Neural progenitor cell (in vitro differentiated cells): ENCODE measurements around the gene SPHK1. TPM values are rescaled to one million over a fixed set of nuclear protein-coding genes. Genes with fewer than 3 reads are reported as not detected.
A peak's percentile ranks its signal among the peaks of the same experiment; 100 is the strongest.

ENCODE experiments used
- DNase-seq: peaks from one replicate; pipeline ENCODE4 v3.0.0-alpha.2; 2016; ENCODE audit warnings: low spot score
- H2AFZ ChIP-seq: fragments of 200-600 bp; sonication (generic); replicated peaks from 2 replicates; pipeline ENCODE4 v1.6.1; 2016; ENCODE audit warnings: antibody characterized with exemption
- H3F3A ChIP-seq: fragments of 200-600 bp; sonication (generic); 2 replicates; pipeline ENCODE4 v1.6.1; 2016; ENCODE audit warnings: antibody characterized with exemption, low read depth
- H3K27ac ChIP-seq: fragments of 200-600 bp; sonication (generic); 2 replicates; pipeline ENCODE4 v1.5.1; 2016; ENCODE audit warnings: mild to moderate bottlenecking
- H3K27me3 ChIP-seq: fragments of 200-600 bp; sonication (generic); 2 replicates; pipeline ENCODE4 v1.6.1; 2016; ENCODE audit warnings: mild to moderate bottlenecking, moderate library complexity
- H3K36me3 ChIP-seq: fragments of 200-600 bp; sonication (generic); 2 replicates; pipeline ENCODE4 v1.5.1; 2016
- H3K4me1 ChIP-seq: fragments of 200-600 bp; sonication (generic); 2 replicates; pipeline ENCODE4 v1.6.1; 2016; ENCODE audit warnings: mixed run types
- H3K4me2 ChIP-seq: fragments of 200-600 bp; sonication (generic); 2 replicates; pipeline ENCODE4 v1.6.1; 2016
- H3K4me3 ChIP-seq: fragments of 200-600 bp; sonication (generic); 2 replicates; pipeline ENCODE4 v1.5.1; 2016
- H3K79me2 ChIP-seq: fragments of 200-600 bp; sonication (generic); 2 replicates; pipeline ENCODE4 v1.6.1; 2016; ENCODE audit warnings: low read depth
- H3K9ac ChIP-seq: fragments of 200-600 bp; sonication (generic); 2 replicates; pipeline ENCODE4 v1.6.1; 2016
- H3K9me3 ChIP-seq: fragments of 200-600 bp; sonication (generic); 2 replicates; pipeline ENCODE4 v1.5.1; 2016; ENCODE audit warnings: low read depth
- H4K20me1 ChIP-seq: fragments of 200-600 bp; sonication (generic); 2 replicates; pipeline ENCODE4 v1.6.1; 2016; ENCODE audit warnings: low read depth
- H3K27ac Mint-ChIP-seq: 3 replicates; pipeline ENCODE4 v1.8.0; 2021; ENCODE audit warnings: mixed read lengths
- H3K27me3 Mint-ChIP-seq: 2 replicates; pipeline ENCODE4 v1.8.0; 2022; ENCODE audit warnings: low read depth, mild to moderate bottlenecking, inconsistent platforms, moderate library complexity, mixed read lengths; ENCODE audit not compliant: insufficient read depth
- H3K36me3 Mint-ChIP-seq: 3 replicates; pipeline ENCODE4 v1.8.0; 2021; ENCODE audit warnings: mixed read lengths
- H3K4me1 Mint-ChIP-seq: 3 replicates; pipeline ENCODE4 v1.8.0; 2021; ENCODE audit warnings: mixed read lengths
- H3K4me3 Mint-ChIP-seq: 3 replicates; pipeline ENCODE4 v1.8.0; 2021; ENCODE audit warnings: mild to moderate bottlenecking, moderate library complexity, mixed read lengths
- H3K9me3 Mint-ChIP-seq: 3 replicates; pipeline ENCODE4 v1.8.0; 2020; ENCODE audit warnings: mixed read lengths
- EZH2 ChIP-seq: fragments of 200-600 bp; sonication (generic); IDR thresholded peaks from 2 replicates; pipeline ENCODE4 v1.6.1; 2017; ENCODE audit warnings: antibody characterized with exemption, mild to moderate bottlenecking, moderate library complexity
- EZH2phosphoT487 ChIP-seq: fragments of 200-600 bp; sonication (generic); IDR thresholded peaks from 2 replicates; pipeline ENCODE4 v1.6.1; 2017; ENCODE audit warnings: antibody characterized with exemption
- total RNA-seq: library from RNA; depleted of rRNA; stranded (reverse); fragments of >200 nt; gene quantifications from 2 replicates; pipeline ENCODE4 v1.2.3, GENCODE V29; 2015; ENCODE audit warnings: low replicate concordance
- TF ChIP-seq, protein P1 (sequence below): fragments of 200-600 bp; sonication (generic); IDR thresholded peaks from 2 replicates; pipeline ENCODE4 v1.5.1; 2017; ENCODE audit warnings: antibody characterized with exemption, mild to moderate bottlenecking

The SPHK1 gene
- 1.3 and 1.9 TPM in 2 replicates for total RNA-seq

- peak; percentile 90 for DNase-seq
- H3K4me3 Mint-ChIP-seq, result peak within 1 kb of the TSS; percentile 99
- Histone ChIP-seq H4K20me1 (peaks cover 7% of the 10 kb centered on the region), H3K4me2 (peak within 1 kb of the TSS; percentile 82), H2AFZ (peak within 1 kb of the TSS; percentile 81), H3K27me3 (peaks cover 49% of the 10 kb centered on the region), H3K4me3 (peak within 1 kb of the TSS; percentile 67), H3K36me3 (no peaks in the 10 kb centered on the region), H3K79me2 (no peaks in the 10 kb centered on the region), H3K9ac (no peak within 1 kb of the TSS), H3K4me1 (peaks cover 22% of the 10 kb centered on the region), H3F3A (peaks cover 52% of the 10 kb centered on the region), H3K9me3 (no peaks in the 10 kb centered on the region), H3K27ac (no peak within 1 kb of the TSS)
- H3K4me1 Mint-ChIP-seq, result peaks cover 40% of the 10 kb centered on the region
- H3K27me3 Mint-ChIP-seq, result peaks cover 13% of the 10 kb centered on the region
- H3K27ac Mint-ChIP-seq, result peak within 1 kb of the TSS; percentile 97
- no peaks in the 10 kb centered on the region for H3K9me3 Mint-ChIP-seq
- TF ChIP-seq, protein P1, sequence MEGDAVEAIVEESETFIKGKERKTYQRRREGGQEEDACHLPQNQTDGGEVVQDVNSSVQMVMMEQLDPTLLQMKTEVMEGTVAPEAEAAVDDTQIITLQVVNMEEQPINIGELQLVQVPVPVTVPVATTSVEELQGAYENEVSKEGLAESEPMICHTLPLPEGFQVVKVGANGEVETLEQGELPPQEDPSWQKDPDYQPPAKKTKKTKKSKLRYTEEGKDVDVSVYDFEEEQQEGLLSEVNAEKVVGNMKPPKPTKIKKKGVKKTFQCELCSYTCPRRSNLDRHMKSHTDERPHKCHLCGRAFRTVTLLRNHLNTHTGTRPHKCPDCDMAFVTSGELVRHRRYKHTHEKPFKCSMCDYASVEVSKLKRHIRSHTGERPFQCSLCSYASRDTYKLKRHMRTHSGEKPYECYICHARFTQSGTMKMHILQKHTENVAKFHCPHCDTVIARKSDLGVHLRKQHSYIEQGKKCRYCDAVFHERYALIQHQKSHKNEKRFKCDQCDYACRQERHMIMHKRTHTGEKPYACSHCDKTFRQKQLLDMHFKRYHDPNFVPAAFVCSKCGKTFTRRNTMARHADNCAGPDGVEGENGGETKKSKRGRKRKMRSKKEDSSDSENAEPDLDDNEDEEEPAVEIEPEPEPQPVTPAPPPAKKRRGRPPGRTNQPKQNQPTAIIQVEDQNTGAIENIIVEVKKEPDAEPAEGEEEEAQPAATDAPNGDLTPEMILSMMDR, result no peak
- H3K36me3 Mint-ChIP-seq, result peaks cover 7% of the 10 kb centered on the region
Measured at GRCh38 chr17:76384222-76384986, at the start of gene SPHK1. SPHK1 (plus strand) TSS chr17:76384609; CDS start chr17:76385645, 1,036 bp downstream.

DNA sequence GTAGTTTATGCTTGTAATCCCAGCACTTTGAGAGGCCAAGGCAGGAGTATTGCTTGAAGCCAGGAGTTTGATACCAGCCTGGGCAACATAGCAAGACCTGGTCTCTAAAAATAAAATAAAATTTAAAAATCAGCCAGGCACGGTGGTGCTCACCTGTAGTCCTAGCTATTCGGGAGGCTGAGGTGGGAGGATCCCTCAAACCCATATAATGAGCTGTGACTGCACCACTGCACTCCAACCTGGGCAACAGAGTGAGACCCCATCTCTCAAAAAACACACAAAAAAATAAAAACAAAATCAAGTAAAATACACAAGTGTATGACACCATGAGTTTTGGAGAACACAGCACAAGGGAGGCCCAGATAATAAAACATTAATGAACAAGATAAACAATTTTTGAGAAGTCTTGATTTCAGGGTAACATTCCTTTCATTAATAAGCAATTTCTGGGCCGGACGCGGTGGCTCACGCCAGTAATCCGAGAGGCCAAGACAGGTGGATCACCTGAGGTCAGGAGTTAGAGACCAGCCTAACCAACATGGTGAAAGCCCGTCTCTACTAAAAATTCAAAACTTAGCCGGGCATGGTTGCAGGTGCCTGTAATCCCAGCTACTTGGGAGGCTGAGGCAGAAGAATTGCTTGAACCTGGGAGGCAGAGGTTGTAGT lies 48.6 kb upstream of the SPHK1 start:
- no peak overlapping the region for H3K27ac Mint-ChIP-seq
- H3K4me1 Mint-ChIP-seq, result peaks cover 4% of the 10 kb centered on the region
- no peak overlapping the region for H3K4me3 ChIP-seq
- peaks cover 21% of the 10 kb centered on the region for H3K36me3 Mint-ChIP-seq
- H3K4me2 ChIP-seq, result no peak overlapping the region
- no peak overlapping the region for H3K4me3 Mint-ChIP-seq
- no peaks in the 10 kb centered on the region for H3K27me3 Mint-ChIP-seq
- H2AFZ ChIP-seq, result no peak overlapping the region
- peaks cover 19% of the 10 kb centered on the region for H3K4me1 ChIP-seq
- peaks cover 8% of the 10 kb centered on the region for H4K20me1 ChIP-seq
- H3K79me2 ChIP-seq, result no peaks in the 10 kb centered on the region
- no peaks in the 10 kb centered on the region for H3K9me3 ChIP-seq
- H3K27ac ChIP-seq, result no peak overlapping the region
- H3F3A ChIP-seq, result peaks cover 23% of the 10 kb centered on the region
- DNase-seq, result no peak
- no peaks in the 10 kb centered on the region for H3K27me3 ChIP-seq
- H3K9me3 Mint-ChIP-seq, result no peaks in the 10 kb centered on the region
- no peak overlapping the region for H3K9ac ChIP-seq
- H3K36me3 ChIP-seq, result no peaks in the 10 kb centered on the region
- TF ChIP-seq EZH2phosphoT487 (no peak), EZH2 (no peak)
- TF ChIP-seq, protein P1, result no peak

- H3K27me3 ChIP-seq, result no peaks in the 10 kb centered on the region
- TF ChIP-seq EZH2, result no peak
- TF ChIP-seq, protein P1, result no peak
- TF ChIP-seq EZH2phosphoT487, result no peak
- peaks cover 23% of the 10 kb centered on the region for H3F3A ChIP-seq
- Mint-ChIP-seq H3K36me3 (peaks cover 22% of the 10 kb centered on the region), H3K4me3 (no peak overlapping the region), H3K4me1 (peaks cover 4% of the 10 kb centered on the region), H3K27me3 (no peaks in the 10 kb centered on the region), H3K9me3 (no peaks in the 10 kb centered on the region), H3K27ac (no peak overlapping the region)
- no peaks in the 10 kb centered on the region for H3K36me3 ChIP-seq
- peaks cover 19% of the 10 kb centered on the region for H3K4me1 ChIP-seq
- H3K9ac ChIP-seq, result no peak overlapping the region
- no peak overlapping the region for H3K4me3 ChIP-seq
- peak; percentile 66 for DNase-seq
- peak overlapping the region; percentile 4 for H3K4me2 ChIP-seq
- peaks cover 8% of the 10 kb centered on the region for H4K20me1 ChIP-seq
- no peak overlapping the region for H2AFZ ChIP-seq
- no peaks in the 10 kb centered on the region for H3K79me2 ChIP-seq
- peak overlapping the region; percentile 70 for H3K27ac ChIP-seq
- H3K9me3 ChIP-seq, result no peaks in the 10 kb centered on the region
Measured at GRCh38 chr17:76336756-76337412, 47.5 kb upstream of the SPHK1 start.
